NCI-H2029 treated with DMSO at 0.1 percent for 48 hours (cell line): ENCODE data around the gene DPYSL5.
A peak's percentile ranks its signal among the peaks of the same experiment; 100 is the strongest.
"Not testable (repeated sequence)": the region's sequence is repeated elsewhere in the genome, so short reads cannot be mapped to it uniquely, and the experiment has no call there.

Source experiments
- DNase-seq: peaks from one replicate; lab custom pipeline; 2025; lab: John Stamatoyannopoulos, UW

The DPYSL5 gene

DNA sequence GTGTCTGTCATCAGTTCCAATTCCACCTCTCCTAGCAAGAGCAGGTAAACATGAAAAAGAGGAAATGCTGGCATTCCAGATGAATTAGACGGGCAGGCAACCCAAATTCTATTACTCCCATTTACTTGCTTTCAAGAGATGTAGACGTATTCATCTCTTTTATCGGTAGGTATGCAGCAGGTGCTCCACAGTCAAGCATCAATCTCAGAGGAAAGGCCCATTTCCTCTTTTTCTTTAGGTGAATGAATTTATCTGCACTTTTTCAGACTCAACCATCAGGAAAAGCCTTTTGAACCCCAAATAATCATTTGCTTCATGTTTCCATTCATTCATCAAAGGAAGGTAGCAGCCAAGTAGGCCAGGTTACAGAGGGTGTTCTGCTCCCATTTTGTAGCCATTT, 27.9 kb downstream of the DPYSL5 start:
- no peak for DNase-seq

DNA sequence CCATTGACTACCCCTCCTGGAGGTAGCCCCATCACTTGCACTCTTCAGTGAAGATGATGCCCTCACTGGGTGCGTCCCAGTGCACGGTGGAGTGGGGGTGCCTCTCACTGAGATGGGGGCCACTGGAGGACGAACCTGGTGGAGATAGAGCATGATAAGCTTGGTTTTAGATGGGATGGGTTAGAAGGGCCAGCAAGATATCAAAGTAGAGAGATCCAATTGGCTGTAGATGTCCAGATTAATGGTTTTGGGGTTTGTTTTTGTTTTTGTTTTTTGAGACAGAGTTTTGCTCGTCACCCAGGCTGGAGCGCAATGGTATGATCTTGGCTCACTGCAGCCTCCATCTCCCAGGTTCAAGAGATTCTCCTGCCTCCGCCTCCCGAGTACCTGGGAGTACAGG, 28.3 kb downstream of the DPYSL5 start:
- DNase-seq: no peak

DNA sequence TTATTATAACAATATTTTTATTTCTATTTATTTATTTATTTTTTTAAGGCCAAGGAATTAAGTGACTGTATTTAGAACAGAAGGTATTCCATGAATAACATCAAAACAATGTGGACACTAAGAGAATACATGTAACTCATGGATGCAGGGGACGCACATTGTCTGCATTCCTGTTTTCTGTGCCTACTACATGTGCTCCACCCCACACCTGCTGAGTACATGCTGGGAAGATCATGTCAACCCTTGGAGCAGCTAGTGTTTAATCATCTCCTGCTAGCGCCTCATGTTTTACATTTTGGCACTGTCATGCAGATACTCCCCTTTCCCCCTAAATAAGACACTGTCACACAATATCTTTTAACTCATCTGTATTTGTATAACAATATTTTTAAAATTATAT, 29.3 kb downstream of the DPYSL5 start:
- DNase-seq: no peak

DNA sequence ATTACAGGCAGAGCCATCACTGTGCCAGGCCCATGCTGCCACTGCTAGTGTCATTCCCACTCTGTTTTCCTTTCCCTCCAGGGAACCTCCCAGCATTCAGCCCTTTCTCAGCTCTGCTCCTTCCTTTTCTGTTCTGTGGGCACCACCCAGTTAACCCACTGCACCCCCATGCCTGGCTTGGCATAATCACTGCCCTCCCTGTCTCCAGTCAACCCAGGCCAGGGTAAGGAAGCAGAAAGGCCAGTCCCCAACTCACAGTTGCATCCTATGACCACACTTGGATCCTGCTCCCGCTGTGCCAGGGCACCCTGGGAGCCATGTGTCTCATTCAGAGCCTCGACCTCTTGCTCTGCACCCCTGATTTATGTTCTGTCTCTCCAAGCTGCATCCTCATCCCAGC, 32.2 kb downstream of the DPYSL5 start:
- DNase-seq: no peak

- DNase-seq: no peak
These were observed 33.0 kb downstream of the DPYSL5 start for GRCh38 chr2:26880910-26881435.

DNA sequence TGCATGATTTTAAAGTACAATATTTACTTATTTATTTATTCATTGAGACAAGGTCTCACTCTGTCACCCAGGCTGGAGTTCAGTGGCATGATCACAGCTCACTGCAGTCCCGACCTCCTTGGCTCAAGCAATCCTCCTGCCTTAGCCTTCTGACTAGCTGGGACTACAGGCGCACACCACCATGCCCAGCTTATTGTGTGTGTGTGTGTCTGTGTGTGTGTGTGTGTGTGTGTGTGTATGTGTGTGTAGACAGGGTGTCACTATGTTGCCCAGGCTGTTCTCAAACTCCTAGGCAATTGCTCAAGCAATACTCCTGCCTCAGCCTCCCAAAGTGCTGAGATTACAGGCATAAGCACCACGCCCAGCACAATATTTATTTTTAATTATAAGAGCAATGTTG, 34.3 kb downstream of the DPYSL5 start:
- DNase-seq: not testable (repeated sequence)

- DNase-seq: no peak
These were observed 36.0 kb downstream of the DPYSL5 start for GRCh38 chr2:26883956-26884355.

DNA sequence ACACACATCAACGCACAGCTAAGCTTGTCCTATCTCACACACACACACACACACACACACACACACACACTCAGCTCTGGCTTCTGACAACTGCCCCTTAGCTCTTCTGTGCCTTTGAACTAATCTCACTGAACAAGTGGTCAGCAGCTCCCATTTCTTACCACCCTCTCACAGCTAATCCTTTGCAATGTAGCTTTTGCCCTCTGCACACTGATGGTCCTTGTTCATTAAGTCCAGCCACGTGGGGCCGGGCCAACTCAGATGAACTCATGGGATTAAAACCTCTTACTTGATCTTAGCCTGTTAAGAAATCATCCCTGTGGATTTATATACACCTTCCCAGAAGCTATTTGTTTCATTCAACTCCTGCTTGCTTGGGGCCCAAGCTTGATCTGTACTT, 36.6 kb downstream of the DPYSL5 start:
- DNase-seq: no peak

DNA sequence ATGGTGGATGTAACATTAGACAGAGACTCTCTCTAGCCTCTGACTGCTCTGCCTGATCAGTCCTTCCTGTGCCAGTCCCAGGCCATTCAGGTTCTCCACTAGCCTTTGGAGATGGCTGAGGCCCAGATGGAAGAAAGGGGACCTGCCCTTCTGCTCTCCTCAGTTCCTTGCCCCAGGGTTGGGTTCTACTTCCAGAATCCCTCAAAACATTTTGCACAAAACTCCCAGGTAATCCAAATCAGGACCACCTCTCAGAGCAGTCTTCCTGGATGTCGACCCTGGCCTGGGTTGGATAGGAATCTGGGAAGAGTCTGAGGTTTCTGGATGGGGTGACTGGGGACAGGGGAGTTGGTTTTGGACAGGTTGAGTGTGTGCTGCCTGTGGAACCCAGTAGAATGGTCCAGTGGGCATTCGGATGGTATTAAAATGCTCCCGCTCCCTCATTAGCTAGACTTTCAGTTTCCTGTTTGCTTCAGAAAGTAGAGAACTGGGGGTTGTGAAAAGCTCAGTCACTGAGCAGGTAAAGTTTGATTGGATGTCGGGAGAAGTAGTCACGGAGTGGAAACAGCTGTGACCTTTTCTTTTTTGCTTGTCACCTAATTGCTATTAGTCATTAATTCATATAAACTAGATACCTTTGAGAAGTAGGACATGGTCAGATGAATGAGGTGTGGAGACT, 37.9 kb downstream of the DPYSL5 start:
- no peak for DNase-seq

GRCh38 chr2:26886736-26887135, 38.8 kb downstream of the DPYSL5 start:
- no peak for DNase-seq

DNA sequence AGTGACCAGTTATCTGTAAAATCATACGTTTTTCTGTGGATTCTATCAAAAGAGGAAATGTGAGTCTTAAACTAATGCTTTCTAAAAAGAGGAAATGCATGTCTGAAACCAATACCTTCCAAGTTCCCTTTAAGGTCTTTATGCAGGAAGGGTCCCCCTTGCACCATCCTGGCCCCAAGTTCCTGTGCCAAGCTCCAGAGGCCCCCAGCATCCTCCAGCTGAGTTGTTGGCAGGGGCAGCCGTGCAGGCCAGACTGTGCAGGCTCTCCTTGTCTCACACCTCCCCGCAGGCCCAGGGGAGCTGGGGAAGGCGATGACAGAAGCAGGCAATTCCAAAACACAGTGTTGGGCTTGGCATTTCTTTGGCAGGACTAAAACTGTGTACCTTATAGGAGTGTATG, 39.2 kb downstream of the DPYSL5 start:
- no peak for DNase-seq

DNA sequence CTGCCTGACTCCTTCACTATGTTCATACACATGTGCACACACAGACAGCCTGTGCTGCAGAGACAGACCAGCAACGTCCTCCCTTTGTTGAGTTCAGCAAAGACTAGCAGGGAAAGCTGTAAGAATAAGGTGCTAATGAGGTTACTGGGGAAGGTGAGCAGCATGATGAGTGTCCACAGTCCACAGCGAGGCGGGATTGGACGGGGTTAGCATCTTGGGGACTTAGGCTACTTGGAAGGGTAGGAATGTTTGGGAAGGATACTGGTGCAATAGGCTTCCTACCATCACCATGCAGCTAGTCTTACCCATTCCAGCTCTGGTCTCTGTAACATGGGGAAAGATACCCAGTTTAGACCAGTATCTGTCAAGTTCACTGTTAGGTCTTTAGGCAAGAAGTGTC, 41.9 kb downstream of the DPYSL5 start:
- no peak for DNase-seq

DNA sequence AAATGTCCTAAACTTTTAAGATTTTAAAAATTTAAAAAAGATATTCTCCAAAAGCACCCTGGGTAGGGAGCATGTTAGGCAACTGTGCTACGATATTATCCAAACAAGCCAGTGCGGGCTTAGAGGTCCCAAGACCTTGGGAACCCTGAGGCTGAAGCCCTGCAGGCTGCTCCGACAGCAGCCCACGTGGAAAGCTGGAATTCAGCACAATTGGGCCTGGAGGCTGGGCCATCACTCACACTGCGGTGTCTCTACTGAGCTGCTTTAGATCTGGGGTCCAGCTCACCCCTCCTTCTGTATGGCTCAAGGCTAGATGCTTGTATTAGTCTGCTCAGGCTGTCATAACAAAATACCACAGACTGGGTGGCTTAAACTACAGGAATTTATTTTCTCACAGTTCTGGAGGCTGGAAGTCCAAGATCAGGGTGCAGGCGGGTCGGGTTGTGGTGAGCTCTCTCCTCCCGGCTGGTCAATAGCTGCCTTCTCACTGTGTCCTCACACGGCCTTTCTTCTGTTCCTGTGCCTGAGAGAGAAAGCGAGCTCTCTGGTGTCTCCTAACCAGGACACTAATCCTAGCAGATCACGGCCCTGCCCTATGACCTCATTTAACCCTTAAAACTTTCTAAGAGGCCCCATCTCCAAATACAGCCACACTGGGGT, 42.5 kb downstream of the DPYSL5 start:
- no peak for DNase-seq

DNA sequence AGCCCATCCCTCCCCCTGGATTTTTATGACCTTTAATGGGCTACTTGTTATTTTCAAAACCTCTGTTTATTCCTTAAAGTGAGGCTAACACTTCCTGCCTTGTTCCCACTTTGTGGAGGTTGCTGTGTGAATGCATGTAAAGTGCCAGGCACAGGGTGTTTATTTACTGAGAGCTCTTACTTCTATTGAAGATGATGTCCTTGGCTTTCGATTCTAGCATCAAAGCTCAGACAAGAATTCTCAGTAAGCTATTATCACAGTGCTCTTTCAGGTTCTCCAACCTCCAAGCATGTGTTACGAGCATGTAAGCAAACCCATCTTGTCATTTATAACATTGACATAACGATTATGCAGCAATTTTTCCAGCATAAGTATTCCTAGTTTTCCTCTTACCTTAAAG, 44.2 kb downstream of the DPYSL5 start:
- DNase-seq: peak; percentile 64

GRCh38 chr2:26892922-26893524, 45.1 kb downstream of the DPYSL5 start:
- DNase-seq: no peak

- no peak for DNase-seq
These were observed 46.2 kb downstream of the DPYSL5 start for GRCh38 chr2:26894136-26894535.

DNA sequence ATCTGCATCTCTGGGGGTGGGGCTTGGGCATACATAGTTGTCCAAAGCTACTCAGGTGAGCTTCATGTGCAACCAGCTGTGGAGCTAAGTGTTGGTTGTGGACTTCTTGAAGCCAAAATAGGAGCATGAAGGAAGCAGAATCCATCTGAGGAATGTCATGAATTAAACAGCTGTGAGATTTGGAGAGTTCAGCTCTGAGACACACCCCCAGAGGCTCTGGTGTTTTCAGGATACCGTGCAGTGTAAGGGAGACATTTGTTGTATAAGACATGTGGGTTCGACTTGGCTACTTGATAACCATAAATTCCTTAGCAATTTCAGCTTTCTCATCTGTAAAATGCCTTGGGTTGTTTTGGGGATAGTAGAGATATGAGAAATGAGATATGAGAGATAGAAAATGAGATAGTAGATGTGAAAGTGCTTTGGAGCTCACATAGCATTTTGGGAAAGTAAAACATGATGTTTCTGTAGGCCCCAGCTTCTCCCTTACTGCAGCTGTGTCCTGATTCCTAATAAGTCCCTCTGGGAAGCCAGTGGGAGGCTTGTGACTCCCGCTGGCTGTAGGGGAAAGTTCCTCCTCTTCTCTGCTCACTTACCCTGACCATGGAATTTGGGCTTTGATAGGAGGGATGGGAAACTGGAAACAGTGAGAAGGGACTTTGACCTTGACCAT, 50.0 kb downstream of the DPYSL5 start:
- DNase-seq: no peak

DNA sequence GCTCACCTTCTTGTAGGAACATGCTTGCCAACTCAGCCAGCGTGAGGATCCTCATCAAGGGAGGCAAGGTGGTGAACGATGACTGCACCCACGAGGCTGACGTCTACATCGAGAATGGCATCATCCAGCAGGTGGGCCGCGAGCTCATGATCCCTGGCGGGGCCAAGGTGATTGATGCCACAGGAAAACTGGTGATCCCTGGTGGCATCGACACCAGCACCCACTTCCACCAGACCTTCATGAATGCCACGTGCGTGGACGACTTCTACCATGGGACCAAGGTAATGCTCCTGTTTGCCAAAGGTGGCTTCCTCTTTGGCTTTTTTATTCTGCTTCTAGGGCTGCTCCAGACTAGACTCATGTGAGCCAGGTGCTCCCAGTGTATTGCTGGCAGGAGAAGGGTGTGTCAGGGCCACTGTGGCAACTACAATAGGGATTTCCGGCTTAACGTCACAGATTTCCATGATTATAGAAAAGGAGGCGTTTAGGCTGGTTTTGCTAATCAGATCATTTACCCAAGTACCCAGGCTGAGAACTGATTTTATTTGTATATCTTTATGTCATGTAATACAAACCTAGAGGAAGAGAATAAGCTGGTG, 50.6 kb downstream of the DPYSL5 start:
- no peak for DNase-seq

DNA sequence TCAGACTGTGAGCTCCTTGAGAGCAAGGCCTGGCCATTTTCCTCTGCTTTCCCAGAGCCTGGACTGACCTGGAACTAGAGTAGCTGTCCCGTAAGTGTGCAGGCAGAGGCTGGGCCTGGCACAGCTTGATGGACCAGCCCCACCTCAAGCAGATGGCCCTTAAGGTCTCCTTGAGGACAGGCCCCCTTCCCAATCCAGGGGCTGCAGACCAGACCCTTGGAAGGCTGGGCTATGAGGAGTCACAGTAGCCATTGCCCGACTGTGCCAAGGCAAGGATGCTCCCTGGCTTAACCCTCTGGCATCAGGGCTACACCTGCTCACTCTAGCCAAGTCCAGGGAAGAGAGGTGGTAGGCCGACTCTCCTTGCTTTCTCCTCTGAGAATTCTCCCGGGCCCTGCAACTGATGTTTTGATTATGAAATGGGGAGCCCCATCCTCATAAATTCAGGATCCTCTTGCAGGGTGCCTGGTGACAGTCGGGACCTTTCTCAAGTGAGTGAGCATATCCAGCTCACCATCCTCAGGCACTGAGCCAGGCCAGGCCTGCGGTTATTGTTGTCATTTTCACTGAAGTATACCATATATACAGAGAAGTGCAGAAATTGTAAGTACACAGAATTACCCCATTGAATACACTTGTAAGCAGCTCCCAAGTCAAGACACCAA, 51.7 kb downstream of the DPYSL5 start:
- DNase-seq: no peak

GRCh38 chr2:26900831-26901321, 52.9 kb downstream of the DPYSL5 start:
- DNase-seq: no peak

DNA sequence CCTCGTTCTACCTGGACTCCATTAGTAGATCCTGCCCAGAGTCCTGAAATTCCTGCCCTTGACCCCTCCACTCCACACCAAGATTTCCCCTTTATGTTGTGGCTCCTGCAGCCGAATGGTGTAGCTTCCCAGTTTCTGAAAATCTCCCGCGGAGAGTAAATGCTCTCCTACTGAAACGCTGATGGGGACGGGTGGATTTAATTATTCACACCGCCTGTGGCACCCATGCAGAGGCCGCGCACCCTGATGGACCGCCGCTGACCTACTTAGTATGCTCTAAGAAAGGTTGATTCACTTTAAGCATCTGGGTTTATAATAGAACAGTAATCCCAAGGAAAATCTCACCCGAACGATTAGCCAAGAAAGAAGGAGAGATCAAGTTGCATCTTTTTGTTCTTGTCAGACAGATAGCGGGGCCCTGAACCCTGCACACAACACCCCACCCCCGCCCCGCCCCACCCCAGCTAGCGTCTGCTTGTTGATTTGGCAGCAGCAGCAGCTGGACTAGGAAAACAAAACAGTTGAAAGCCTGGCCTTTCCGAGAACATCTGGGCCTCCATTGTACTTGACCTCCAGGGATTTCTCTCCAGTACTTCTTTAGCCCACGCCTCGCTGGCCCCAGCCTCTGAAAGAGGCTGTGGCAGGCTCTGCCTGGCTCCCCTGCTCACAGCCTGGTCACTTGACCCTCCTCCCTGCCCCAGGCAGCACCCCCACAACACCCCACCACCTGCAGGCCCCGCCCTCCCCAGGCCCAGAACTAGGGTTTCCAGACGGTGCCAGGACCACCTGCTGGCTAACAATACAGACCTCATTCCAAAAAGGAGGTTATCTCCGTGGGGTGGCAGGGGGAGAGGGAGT, 53.6 kb downstream of the DPYSL5 start:
- DNase-seq: no peak
